ENCODE results near the gene SLC1A3.

- TF ChIP-seq CTCF (IDR thresholded peaks at IDR 0.05) (no peak), POLR2A (IDR thresholded peaks at IDR 0.05) (no peak)
These were observed 119.9 kb downstream of the SLC1A3 start for GRCh38 chr5:36726317-36726716.
